HepG2 (cell line): Measurements from ENCODE around the gene AUP1. TPM values are rescaled to one million over a fixed set of nuclear protein-coding genes. Genes with fewer than 3 reads are reported as not detected.
A peak's percentile ranks its signal among the peaks of the same experiment; 100 is the strongest.

Experiments used
- BATF2 ChIP-seq: sonication (generic); formaldehyde crosslinking; IDR thresholded peaks from 2 replicates; pipeline ENCODE4 v1.8.0; 2022; ENCODE audit warnings: mild to moderate bottlenecking, missing genetic modification reagents, moderate library complexity
- CEBPZ ChIP-seq: IDR thresholded peaks from 2 replicates; pipeline ENCODE4 v1.6.1; 2012; ENCODE audit warnings: low read length, improper control_type of control experiment
- ESRRA ChIP-seq: sonication (generic); formaldehyde crosslinking; IDR thresholded peaks from 2 replicates; pipeline ENCODE4 v1.5.1; 2020; ENCODE audit warnings: mild to moderate bottlenecking, low read depth, missing genetic modification reagents
- IRX3 ChIP-seq: sonication (generic); formaldehyde crosslinking; IDR thresholded peaks from 2 replicates; pipeline ENCODE4 v1.8.1; 2023; ENCODE audit warnings: mild to moderate bottlenecking, low read depth, missing genetic modification reagents, borderline replicate concordance
- KAT2B ChIP-seq: fragments of 150-350 bp; IDR thresholded peaks from 2 replicates; pipeline ENCODE4 v1.6.1; 2014; ENCODE audit warnings: low read depth, low read length, borderline replicate concordance
- KLF16 ChIP-seq, 2 experiments: sonication (generic) in 1 of 2; formaldehyde crosslinking in 1 of 2; IDR thresholded peaks; 2 replicates each; pipeline versions ENCODE4 v1.6.1 to v1.8.0; 2016 to 2023; ENCODE audit warnings: missing genetic modification reagents in 2 of 2, missing compliant biosample characterization in 1 of 2
- KLF6 ChIP-seq: IDR thresholded peaks from 2 replicates; pipeline ENCODE4 v1.8.0; 2016; ENCODE audit warnings: missing biosample characterization, missing genetic modification reagents
- MBD4 ChIP-seq: IDR thresholded peaks from 2 replicates; pipeline ENCODE4 v1.6.1; 2012; ENCODE audit warnings: low read length, inconsistent platforms, borderline replicate concordance
- MXI1 ChIP-seq: IDR thresholded peaks from 3 replicates; pipeline ENCODE4 v1.6.1; 2012; ENCODE audit warnings: low read depth, low read length, inconsistent platforms, borderline replicate concordance
- PLRG1 ChIP-seq: fragments of 450-650 bp; conservative IDR thresholded peaks from 2 replicates; pipeline ENCODE4 v1.6.1; 2016
- SRSF1 ChIP-seq: fragments of 200-400 bp; formaldehyde crosslinking; optimal IDR thresholded peaks from 2 replicates; pipeline ENCODE3; 2017; ENCODE audit warnings: mild to moderate bottlenecking, low read depth, low read length, moderate library complexity
- SYNCRIP ChIP-seq: fragments of 200-400 bp; formaldehyde crosslinking; IDR thresholded peaks from 2 replicates; pipeline ENCODE4 v1.6.1; 2018; ENCODE audit warnings: mild to moderate bottlenecking, low read depth, low read length; ENCODE audit not compliant: insufficient read depth
- ZNF552 ChIP-seq: sonication (generic); formaldehyde crosslinking; IDR thresholded peaks from 2 replicates; pipeline ENCODE4 v1.9.0; 2022; ENCODE audit warnings: missing genetic modification reagents, mild to moderate bottlenecking, borderline replicate concordance
- ZNF773 ChIP-seq: sonication (generic); formaldehyde crosslinking; IDR thresholded peaks from 2 replicates; pipeline ENCODE4 v1.4.0; 2020; ENCODE audit warnings: missing genetic modification reagents, borderline replicate concordance
- polyA plus RNA-seq, 8 experiments: library from polyadenylated mRNA; depleted of rRNA in 3 of 8; stranded (reverse) in 7 of 8; unstranded in 1 of 8; fragments of >200 nt; fragmentation: Illumina TruSeq in 4 of 8; extraction: Trizol in 4 of 8; gene quantifications; 2 replicates each; pipeline versions ENCODE4 v1.2.1 to v1.2.3, GENCODE V29; 2011 to 2016; ENCODE audit warnings: low read depth in 4 of 8, missing spikeins in 1 of 8, mixed read lengths in 1 of 8; ENCODE audit not compliant: insufficient read depth in 1 of 8
- total RNA-seq, 5 experiments: library from RNA; depleted of rRNA; stranded (reverse); fragments of >200 nt; fragmentation: Illumina TruSeq; extraction: Trizol; gene quantifications; 2 replicates each; pipeline ENCODE4 v1.2.3, GENCODE V29; 2016; ENCODE audit warnings: low read depth in 1 of 5
- TF ChIP-seq, protein P1 (sequence below): sonication (generic); formaldehyde crosslinking; IDR thresholded peaks from 2 replicates; pipeline ENCODE4 v1.9.0; 2022; ENCODE audit warnings: missing genetic modification reagents, mild to moderate bottlenecking, borderline replicate concordance
- TF ChIP-seq, protein P2 (sequence below): IDR thresholded peaks from 2 replicates; pipeline ENCODE4 v1.6.1; 2016; ENCODE audit warnings: missing compliant biosample characterization, missing genetic modification reagents, borderline replicate concordance
- TF ChIP-seq, protein P3 (sequence below): sonication (generic); formaldehyde crosslinking; IDR thresholded peaks from 2 replicates; pipeline ENCODE4 v1.4.0; 2020; ENCODE audit warnings: mild to moderate bottlenecking, missing genetic modification reagents
- TF ChIP-seq, protein P4 (sequence below): sonication (generic); formaldehyde crosslinking; IDR thresholded peaks from 2 replicates; pipeline ENCODE4 v1.4.0; 2020; ENCODE audit warnings: missing genetic modification reagents

AUP1 gene
- total and polyA plus RNA-seq, 2 of the 13 experiments (the other 11 are each of a cell fraction or from before 2014, with no cell fraction given), result 174 to 267 TPM

GRCh38 chr2:74507926-74508520 is 21.5 kb downstream of the AUP1 start (continued):
- TF ChIP-seq, protein P1, sequence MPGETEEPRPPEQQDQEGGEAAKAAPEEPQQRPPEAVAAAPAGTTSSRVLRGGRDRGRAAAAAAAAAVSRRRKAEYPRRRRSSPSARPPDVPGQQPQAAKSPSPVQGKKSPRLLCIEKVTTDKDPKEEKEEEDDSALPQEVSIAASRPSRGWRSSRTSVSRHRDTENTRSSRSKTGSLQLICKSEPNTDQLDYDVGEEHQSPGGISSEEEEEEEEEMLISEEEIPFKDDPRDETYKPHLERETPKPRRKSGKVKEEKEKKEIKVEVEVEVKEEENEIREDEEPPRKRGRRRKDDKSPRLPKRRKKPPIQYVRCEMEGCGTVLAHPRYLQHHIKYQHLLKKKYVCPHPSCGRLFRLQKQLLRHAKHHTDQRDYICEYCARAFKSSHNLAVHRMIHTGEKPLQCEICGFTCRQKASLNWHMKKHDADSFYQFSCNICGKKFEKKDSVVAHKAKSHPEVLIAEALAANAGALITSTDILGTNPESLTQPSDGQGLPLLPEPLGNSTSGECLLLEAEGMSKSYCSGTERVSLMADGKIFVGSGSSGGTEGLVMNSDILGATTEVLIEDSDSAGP (CRISPR knock-in tag), result no peak
- no peak for TF ChIP-seq KAT2B
- TF ChIP-seq, protein P2, sequence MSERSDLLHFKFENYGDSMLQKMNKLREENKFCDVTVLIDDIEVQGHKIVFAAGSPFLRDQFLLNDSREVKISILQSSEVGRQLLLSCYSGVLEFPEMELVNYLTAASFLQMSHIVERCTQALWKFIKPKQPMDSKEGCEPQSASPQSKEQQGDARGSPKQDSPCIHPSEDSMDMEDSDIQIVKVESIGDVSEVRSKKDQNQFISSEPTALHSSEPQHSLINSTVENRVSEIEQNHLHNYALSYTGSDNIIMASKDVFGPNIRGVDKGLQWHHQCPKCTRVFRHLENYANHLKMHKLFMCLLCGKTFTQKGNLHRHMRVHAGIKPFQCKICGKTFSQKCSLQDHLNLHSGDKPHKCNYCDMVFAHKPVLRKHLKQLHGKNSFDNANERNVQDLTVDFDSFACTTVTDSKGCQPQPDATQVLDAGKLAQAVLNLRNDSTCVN (CRISPR knock-in tag), result no peak
- TF ChIP-seq, protein P3, sequence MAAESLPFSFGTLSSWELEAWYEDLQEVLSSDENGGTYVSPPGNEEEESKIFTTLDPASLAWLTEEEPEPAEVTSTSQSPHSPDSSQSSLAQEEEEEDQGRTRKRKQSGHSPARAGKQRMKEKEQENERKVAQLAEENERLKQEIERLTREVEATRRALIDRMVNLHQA, result no peak
- no peak for TF ChIP-seq IRX3 (CRISPR knock-in tag)
- TF ChIP-seq SRSF1, result peak; percentile 54
- TF ChIP-seq KLF16 (CRISPR knock-in tag; IDR thresholded peaks at IDR 0.05), result no peak; a peak in 1 of 4 replicates
- TF ChIP-seq MXI1, result no peak
- 0 out of 2 replicates have a peak, but pooled peaks have one; percentile 43 for TF ChIP-seq ESRRA
- TF ChIP-seq KLF6 (CRISPR knock-in tag), result no peak
- TF ChIP-seq ZNF552 (CRISPR knock-in tag), result no peak
- TF ChIP-seq SYNCRIP, result no peak
- no peak for TF ChIP-seq MBD4
- TF ChIP-seq, protein P4, sequence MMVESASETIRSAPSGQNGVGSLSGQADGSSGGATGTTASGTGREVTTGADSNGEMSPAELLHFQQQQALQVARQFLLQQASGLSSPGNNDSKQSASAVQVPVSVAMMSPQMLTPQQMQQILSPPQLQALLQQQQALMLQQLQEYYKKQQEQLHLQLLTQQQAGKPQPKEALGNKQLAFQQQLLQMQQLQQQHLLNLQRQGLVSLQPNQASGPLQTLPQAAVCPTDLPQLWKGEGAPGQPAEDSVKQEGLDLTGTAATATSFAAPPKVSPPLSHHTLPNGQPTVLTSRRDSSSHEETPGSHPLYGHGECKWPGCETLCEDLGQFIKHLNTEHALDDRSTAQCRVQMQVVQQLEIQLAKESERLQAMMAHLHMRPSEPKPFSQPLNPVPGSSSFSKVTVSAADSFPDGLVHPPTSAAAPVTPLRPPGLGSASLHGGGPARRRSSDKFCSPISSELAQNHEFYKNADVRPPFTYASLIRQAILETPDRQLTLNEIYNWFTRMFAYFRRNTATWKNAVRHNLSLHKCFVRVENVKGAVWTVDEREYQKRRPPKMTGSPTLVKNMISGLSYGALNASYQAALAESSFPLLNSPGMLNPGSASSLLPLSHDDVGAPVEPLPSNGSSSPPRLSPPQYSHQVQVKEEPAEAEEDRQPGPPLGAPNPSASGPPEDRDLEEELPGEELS, result 0 out of 2 replicates have a peak, but pooled peaks have one; percentile 4
- no peak for TF ChIP-seq PLRG1
- TF ChIP-seq BATF2 (CRISPR knock-in tag), result no peak
- TF ChIP-seq ZNF773 (CRISPR knock-in tag), result no peak
- TF ChIP-seq CEBPZ, result no peak
